SW 1271 (cell line): ENCODE data around the gene RASD2.
"Not testable (repeated sequence)": the region's sequence is repeated elsewhere in the genome, so short reads cannot be mapped to it uniquely, and the experiment has no call there.

Experiments used
- DNase-seq, 2 experiments: peaks; one replicate each; lab custom pipeline; 2025; lab: John Stamatoyannopoulos, UW

The RASD2 gene

DNA sequence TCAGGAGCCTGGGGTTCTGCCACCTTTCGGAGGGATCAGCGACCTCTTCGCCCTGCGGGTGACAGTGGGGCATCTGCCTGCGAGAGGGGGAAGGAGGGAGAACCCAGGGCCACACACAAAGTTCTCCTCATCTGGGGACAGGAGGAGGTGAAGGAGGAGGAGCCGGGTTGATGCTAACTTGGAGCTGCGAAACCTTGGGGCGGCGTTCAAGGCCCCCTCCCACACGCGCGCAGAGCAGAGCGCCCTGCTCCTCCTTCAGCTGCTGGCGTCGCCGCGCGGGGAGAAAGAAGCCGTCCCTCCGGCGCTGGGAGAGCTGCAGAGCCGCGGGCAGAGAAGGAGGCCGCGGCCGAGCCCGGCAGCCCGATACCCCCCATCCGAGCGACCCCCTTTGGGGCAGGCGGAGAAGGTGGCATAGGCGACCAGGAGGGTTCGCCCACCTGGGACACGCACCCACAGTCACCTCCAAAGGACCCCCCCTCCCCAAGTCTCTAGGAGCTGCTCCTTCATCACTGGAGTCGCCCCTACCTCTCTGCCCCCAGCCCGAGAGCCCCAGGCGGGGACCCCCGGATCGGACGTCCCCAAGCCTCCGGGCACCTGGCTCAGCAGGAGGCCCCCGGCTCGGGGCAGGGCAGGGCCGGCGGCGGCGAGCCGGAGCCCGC is at the start of gene RASD2:
Gene RASD2 (plus strand): TSS at position 237 of the 659 bp plus-strand sequence. CDS start 5,979 bp downstream, outside the sequence.
- DNase-seq: peak in 1 of 2 experiments; percentile 19

GRCh38 chr22:35491061-35491907 is 49.3 kb upstream of the RASD2 start:
- DNase-seq: not testable (repeated sequence)

DNA sequence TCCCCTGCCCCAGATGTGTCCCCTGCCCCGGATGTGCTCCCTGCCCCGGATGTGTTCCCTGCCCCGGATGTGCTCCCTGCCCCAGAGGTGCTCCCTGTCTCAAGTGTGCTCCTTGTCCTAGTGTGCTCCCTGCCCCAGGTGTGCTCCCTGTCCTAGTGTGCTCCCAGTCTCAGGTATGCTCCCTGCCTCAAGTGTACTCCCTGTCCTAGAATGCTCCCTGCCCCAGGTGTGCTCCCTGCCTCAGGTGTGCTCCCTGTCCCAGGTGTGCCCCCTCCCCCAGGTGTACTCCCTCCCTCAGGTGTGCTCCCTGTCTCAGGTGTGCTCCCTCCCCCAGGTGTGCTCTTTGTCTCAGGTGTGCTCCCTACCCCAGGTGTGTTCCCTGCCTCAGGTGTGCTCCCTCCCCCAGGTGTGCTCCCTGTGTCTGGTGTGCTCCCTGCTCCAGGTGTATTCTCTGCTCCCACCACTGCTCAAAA is 48.7 kb upstream of the RASD2 start:
- no peak for DNase-seq

DNA sequence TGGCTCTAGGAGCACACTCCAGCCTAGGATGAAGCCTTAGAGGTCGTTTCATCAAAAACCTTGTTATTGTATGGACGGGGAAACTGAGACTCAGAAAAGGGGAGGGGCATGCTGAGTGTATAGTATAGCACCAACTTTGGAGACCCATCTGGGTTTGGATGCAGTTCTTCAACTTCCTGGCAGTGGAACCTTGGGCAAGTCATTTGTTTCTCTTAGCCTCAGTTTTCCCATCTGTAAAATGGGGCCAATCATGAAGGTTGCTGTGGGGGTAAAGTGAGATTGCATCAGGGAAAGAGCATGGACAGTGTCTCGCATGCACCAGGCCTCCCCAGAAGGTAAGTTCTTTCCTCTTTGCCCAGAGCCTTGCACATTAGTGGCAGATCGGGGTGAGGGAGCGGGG is 47.6 kb upstream of the RASD2 start:
- DNase-seq: no peak

GRCh38 chr22:35495711-35496110 is 44.9 kb upstream of the RASD2 start:
- not testable (repeated sequence) for DNase-seq

- DNase-seq: no peak
Observed at GRCh38 chr22:35496768-35497312, 43.8 kb upstream of the RASD2 start.

- no peak for DNase-seq
Observed at GRCh38 chr22:35498026-35498800, 42.4 kb upstream of the RASD2 start.

- DNase-seq: no peak
Observed at GRCh38 chr22:35502836-35503235, 37.8 kb upstream of the RASD2 start.

DNA sequence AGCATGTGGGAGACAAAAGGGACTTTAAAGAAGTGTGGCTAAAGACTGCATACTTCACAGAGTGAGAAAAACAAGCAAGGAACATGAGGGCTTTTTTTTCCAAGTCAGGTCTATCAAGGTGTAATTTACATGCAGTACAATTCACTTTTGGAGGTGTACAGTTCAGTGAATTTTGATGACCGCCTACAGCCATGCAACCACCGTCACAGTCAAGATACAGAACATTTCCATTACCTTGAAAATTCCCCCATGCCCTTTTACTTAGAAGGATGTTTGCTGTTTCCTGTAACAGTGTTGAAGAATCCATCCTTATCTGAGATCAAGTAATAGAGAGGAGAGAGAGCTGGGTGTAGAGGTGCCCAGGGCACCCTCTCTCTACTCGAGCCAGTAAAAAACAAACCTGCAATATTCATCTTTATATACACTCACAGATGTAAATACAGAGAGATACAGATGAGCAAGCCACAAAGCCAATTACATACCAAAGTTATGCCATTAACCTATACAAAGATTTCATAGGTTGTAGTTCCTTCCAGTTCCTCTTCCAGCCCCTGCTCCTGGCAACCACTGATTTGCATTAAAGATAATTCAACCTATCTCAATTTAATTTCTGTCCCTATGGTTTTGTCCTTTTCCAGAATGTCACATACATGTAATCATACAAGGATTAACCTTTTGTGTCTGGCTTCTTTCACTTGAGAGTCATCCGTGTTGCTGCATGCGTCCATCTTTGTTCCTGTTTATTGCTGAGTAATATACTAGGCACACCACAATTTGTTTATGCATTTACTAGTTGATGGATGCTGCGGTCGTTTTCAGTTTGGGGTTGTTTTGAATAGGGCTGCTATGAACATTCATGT is 35.0 kb upstream of the RASD2 start:
- DNase-seq: no peak

- DNase-seq: no peak
Observed at GRCh38 chr22:35506259-35506570, 34.4 kb upstream of the RASD2 start.

DNA sequence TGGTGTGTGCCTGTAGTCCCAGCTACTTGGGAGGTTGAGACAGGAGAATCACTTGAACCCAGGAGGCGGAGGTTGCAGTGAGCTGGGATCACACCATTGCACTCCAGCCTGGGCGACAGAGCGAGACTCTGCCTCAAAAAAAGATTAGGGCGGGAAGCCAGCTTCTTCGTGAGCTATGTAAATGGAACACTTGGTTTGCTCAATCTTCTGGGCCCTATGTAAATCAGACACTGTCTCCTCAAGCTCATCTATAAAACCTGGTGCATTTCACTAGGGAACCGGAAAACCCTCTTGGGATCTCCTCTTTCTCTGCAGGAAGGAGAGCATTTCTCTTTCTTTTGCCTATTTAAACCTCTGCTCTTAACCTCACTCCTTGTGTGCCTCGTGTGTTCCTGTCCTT is 32.8 kb upstream of the RASD2 start:
- not testable (repeated sequence) for DNase-seq

DNA sequence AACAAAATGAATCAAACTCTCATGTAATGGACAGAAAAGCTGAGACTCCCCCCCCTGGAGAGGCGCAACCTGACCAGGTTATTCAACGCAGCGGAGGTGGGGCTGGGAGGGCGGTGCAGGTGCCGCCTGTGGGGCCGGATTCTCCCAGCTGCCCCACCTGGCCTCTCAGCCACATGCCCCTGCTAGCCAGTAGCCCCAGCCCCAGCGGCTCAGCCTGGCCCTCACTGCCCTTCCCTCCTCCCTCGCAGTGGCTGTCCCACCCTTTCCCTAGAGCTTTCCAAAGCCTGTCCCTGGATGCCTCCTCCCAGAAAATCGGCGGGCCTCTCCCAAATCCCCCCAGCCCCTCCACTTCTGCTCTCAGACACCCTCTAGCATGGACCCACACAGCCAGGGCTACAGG is 31.2 kb upstream of the RASD2 start:
- DNase-seq: no peak

DNA sequence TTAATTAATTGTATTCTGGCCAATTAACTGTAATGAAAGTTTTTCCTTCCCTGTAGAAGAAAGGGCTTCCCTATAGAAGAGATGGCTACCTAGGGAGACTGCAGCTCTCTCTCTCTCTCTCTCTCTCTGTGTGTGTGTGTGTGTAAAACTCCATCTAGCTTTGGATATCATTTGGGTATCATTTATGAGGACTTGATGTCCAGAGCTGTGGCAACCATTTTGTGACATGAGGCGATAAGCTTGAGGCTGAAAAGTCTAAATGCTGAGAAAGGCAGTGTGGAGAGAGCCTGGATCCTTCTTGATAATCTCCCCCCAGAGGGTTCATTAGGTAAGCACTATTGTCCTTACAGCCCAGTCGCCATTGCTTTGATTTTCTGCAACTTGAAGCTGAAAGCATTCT is 30.7 kb upstream of the RASD2 start:
- DNase-seq: no peak

GRCh38 chr22:35510481-35510934 is 30.1 kb upstream of the RASD2 start:
- DNase-seq: no peak

GRCh38 chr22:35510951-35511350 is 29.7 kb upstream of the RASD2 start:
- no peak for DNase-seq

- DNase-seq: no peak
Observed at GRCh38 chr22:35514366-35514765, 26.3 kb upstream of the RASD2 start.

DNA sequence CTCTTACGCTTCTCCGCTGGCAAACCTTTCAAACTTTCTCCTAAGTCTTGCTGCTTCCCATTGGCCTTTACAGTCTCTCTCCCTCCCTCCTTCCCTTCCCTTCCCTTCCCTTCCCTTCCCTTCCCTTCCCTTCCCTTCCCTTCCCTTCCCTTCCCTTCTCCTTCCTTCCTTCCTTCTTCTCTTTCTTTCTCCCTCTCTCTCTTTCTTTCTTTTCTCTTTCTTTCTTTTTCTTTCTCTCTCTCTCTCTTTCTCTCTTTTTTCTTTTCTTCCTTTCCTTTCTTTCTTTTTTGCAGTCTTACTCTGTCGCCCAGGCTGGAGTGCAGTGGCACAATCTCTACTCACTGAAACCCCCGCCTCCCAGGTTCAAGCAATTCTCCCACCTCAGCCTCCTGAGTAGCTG is 24.7 kb upstream of the RASD2 start:
- DNase-seq: not testable (repeated sequence)

DNA sequence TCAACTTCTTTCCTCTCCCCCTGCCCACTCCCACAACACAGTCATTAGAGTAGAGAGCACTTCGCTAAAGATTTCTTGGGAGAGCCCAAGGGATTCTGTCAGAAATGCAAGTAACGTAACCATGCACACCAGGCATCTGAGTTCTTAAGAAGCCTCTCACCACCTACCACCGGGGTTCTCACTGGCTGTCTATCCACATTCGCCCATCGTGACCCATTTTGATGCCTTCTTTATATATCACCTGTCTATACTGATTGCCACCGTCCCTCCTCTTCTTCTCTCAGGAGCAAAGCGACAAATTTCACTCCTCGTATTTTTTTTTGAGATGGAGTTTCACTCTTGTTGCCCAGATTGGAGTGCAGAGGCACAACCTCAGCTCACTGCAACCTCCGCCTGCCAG is 23.9 kb upstream of the RASD2 start:
- DNase-seq: no peak

- no peak for DNase-seq
Observed at GRCh38 chr22:35517207-35517606, 23.4 kb upstream of the RASD2 start.

- DNase-seq: no peak
Observed at GRCh38 chr22:35517769-35518530, 22.7 kb upstream of the RASD2 start.

DNA sequence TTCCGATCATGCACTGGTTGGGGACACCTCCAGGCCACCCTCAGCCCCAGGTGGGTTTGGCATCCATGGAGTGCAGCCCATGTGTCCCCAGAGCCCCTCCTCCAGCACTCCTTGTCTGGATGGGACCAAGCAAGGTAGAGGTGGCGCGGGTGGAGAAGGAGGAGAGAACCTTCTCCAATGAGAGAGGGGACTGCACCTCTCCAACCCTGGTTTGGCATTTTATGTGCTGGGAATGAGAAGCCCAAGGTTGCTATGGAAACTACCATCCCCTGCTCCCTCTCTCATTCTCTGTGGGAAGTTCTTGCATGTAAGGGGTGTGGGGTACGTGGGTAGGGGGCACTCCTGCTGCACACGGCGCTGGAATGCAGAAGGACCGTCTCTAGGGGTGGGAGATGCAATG is 21.8 kb upstream of the RASD2 start:
- DNase-seq: no peak
